ENCODE measurements around the gene FAM120A. TPM values are rescaled to one million over a fixed set of nuclear protein-coding genes. Genes with fewer than 3 reads are reported as not detected.

Gene FAM120A
- total RNA-seq, 1 experiment from 2014 or later, result 162 TPM

- Mint-ChIP-seq H3K27me3 (ENCODE audit: insufficient read depth, unreplicated experiment) (no peaks in the 10 kb centered on the region), H3K4me1 (ENCODE audit: insufficient read depth, unreplicated experiment) (peaks cover 19% of the 10 kb centered on the region), H3K9me3 (ENCODE audit: unreplicated experiment) (no peaks in the 10 kb centered on the region), H3K36me3 (ENCODE audit: insufficient read depth, unreplicated experiment) (peaks cover 49% of the 10 kb centered on the region), H3K4me3 (ENCODE audit: unreplicated experiment) (no peak overlapping the region), H3K27ac (ENCODE audit: low read depth, unreplicated experiment) (peak overlapping the region; percentile 46)
- intact Hi-C loops (cut with micrococcal nuclease), result no loop called here
- ChIA-PET CTCF (no interaction called here), POLR2A (no interaction called here)
- BruUV-seq (replicated peaks), result no TSS peak
- no peak for DNase-seq (ENCODE audit: unreplicated experiment)
- no peak for TF ChIP-seq CTCF (IDR thresholded peaks at IDR 0.05; ENCODE audit: unreplicated experiment)
Observed at GRCh38 chr9:93513606-93514005, 62.1 kb downstream of the FAM120A start.

GRCh38 chr9:93517331-93517730 lies 65.8 kb downstream of the FAM120A start:
- Mint-ChIP-seq H3K4me3 (ENCODE audit: unreplicated experiment) (no peak overlapping the region), H3K27ac (ENCODE audit: low read depth, unreplicated experiment) (peak overlapping the region; percentile 4), H3K36me3 (ENCODE audit: insufficient read depth, unreplicated experiment) (peaks cover 56% of the 10 kb centered on the region), H3K27me3 (ENCODE audit: insufficient read depth, unreplicated experiment) (no peaks in the 10 kb centered on the region), H3K4me1 (ENCODE audit: insufficient read depth, unreplicated experiment) (peaks cover 5% of the 10 kb centered on the region), H3K9me3 (ENCODE audit: unreplicated experiment) (no peaks in the 10 kb centered on the region)
- no peak for DNase-seq (ENCODE audit: unreplicated experiment)
- BruUV-seq (replicated peaks), result no TSS peak
- ChIA-PET CTCF (no interaction called here), POLR2A (interaction anchor here (0.6 to 1.9 kb wide), 2 partner anchors 8 to 275 kb away, joined by 3 to 4 read pairs; no protein-coding TSS in a partner anchor)
- TF ChIP-seq CTCF (IDR thresholded peaks at IDR 0.05; ENCODE audit: unreplicated experiment), result no peak
- intact Hi-C loops (cut with micrococcal nuclease), result no loop called here

- no peak for TF ChIP-seq CTCF (IDR thresholded peaks at IDR 0.05; ENCODE audit: unreplicated experiment)
- H3K9me3 Mint-ChIP-seq (ENCODE audit: unreplicated experiment), result no peaks in the 10 kb centered on the region
- no peak overlapping the region for H3K4me3 Mint-ChIP-seq (ENCODE audit: unreplicated experiment)
- no TSS peak for BruUV-seq (replicated peaks)
- no peaks in the 10 kb centered on the region for H3K27me3 Mint-ChIP-seq (ENCODE audit: insufficient read depth, unreplicated experiment)
- H3K4me1 Mint-ChIP-seq (ENCODE audit: insufficient read depth, unreplicated experiment), result no peaks in the 10 kb centered on the region
- POLR2A ChIA-PET, result no interaction called here
- intact Hi-C loops (cut with micrococcal nuclease), result loop anchor here (5.0 kb wide), 1 partner anchor 68 kb away; the partner anchor contains the start of genes FAM120A and FAM120AOS
- peaks cover 57% of the 10 kb centered on the region for H3K36me3 Mint-ChIP-seq (ENCODE audit: insufficient read depth, unreplicated experiment)
- DNase-seq (ENCODE audit: unreplicated experiment), result no peak
- no peak overlapping the region for H3K27ac Mint-ChIP-seq (ENCODE audit: low read depth, unreplicated experiment)
- CTCF ChIA-PET, result no interaction called here
Observed at GRCh38 chr9:93520523-93520922, 69.0 kb downstream of the FAM120A start.

GRCh38 chr9:93522736-93523135 lies 71.3 kb downstream of the FAM120A start:
- Mint-ChIP-seq H3K9me3 (ENCODE audit: unreplicated experiment) (no peaks in the 10 kb centered on the region), H3K4me1 (ENCODE audit: insufficient read depth, unreplicated experiment) (no peaks in the 10 kb centered on the region), H3K4me3 (ENCODE audit: unreplicated experiment) (no peak overlapping the region), H3K36me3 (ENCODE audit: insufficient read depth, unreplicated experiment) (peaks cover 67% of the 10 kb centered on the region), H3K27me3 (ENCODE audit: insufficient read depth, unreplicated experiment) (no peaks in the 10 kb centered on the region), H3K27ac (ENCODE audit: low read depth, unreplicated experiment) (no peak overlapping the region)
- intact Hi-C loops (cut with micrococcal nuclease), result loop anchor here (5.0 kb wide), 1 partner anchor 70 kb away; the partner anchor contains the start of genes FAM120A and FAM120AOS
- no TSS peak for BruUV-seq (replicated peaks)
- no peak for DNase-seq (ENCODE audit: unreplicated experiment)
- TF ChIP-seq CTCF (IDR thresholded peaks at IDR 0.05; ENCODE audit: unreplicated experiment), result no peak
- ChIA-PET CTCF (interaction anchor here (0.6 kb wide), 1 partner anchor 220 kb away, joined by 3 read pairs; no protein-coding TSS in a partner anchor), POLR2A (no interaction called here)
